Measurements from ENCODE around the gene NOTCH4.
A peak's percentile ranks its signal among the peaks of the same experiment; 100 is the strongest.

The NOTCH4 gene

DNA sequence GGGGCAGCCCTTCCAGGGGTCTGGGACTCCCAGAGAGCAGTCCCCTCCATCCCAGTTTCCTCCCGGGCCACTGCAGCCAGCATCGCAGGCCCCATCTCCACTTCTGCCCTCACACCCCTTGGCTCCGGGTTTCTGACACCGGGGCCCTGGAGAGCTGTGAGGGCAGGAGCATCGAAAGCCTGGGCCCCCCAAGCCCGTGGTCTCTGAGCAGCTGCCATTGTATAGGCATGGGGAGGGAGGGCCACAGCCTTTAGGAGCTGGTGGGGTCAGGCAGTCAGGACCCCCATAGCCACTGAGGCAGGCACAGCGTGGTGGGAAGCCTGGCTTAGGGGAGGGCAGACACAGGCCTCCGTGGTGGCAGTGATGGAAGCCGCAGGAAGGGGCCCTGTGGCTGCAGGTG is 21.7 kb downstream of the NOTCH4 start:
- CTCF ChIA-PET: no interaction called here
- no peak overlapping the region for H3K27ac ChIP-seq
- TF ChIP-seq, protein P1, sequence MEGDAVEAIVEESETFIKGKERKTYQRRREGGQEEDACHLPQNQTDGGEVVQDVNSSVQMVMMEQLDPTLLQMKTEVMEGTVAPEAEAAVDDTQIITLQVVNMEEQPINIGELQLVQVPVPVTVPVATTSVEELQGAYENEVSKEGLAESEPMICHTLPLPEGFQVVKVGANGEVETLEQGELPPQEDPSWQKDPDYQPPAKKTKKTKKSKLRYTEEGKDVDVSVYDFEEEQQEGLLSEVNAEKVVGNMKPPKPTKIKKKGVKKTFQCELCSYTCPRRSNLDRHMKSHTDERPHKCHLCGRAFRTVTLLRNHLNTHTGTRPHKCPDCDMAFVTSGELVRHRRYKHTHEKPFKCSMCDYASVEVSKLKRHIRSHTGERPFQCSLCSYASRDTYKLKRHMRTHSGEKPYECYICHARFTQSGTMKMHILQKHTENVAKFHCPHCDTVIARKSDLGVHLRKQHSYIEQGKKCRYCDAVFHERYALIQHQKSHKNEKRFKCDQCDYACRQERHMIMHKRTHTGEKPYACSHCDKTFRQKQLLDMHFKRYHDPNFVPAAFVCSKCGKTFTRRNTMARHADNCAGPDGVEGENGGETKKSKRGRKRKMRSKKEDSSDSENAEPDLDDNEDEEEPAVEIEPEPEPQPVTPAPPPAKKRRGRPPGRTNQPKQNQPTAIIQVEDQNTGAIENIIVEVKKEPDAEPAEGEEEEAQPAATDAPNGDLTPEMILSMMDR (conservative IDR thresholded peaks at IDR 0.05; ENCODE audit: low read depth): no peak
- POLR2A ChIA-PET (ENCODE audit: low non-redundant PET): no interaction called here
- DNase-seq (ENCODE audit: low spot score): no peak

DNA sequence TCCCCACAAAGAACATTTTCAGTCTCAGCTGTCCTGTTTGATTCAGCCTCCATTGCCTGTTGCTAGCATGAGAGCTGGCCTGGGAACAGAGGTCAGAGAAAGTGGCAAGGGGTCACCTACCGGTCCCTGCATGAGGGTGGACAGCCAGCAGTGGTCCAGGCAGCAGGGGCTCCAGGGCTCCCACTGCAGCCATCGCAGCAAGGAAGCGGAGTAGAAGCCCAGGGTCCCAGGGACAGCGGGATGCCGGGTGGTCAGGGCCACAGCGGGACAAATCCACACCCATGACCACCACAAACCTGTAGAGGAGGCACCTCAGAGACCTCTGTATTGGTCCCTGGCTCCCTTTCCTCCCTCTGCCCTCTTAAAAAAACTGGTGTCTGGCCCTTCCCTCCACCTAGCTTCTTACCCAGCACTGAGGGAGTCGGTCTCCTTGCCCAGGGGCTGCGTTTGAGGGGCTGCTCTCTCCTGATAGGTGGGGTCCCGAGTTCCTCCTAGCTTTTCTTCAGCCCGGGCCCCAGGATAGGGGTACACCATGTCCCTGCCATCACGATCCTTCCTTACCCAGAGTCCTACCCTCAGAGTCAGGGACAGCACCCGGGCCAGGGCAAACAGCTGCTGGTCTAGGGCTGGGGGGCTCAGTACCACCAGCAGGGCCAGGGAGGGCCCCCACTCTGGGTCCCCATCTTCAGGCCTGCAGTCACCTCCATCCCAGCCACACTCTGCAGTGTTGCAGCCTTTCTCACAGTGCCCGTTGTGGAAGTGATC is 23.0 kb downstream of the NOTCH4 start:
- no peak overlapping the region for H3K27ac ChIP-seq
- ChIA-PET POLR2A (ENCODE audit: low non-redundant PET) (no interaction called here), CTCF (interaction anchor here (0.6 kb wide), 1 partner anchor 108 kb away, joined by 4 read pairs; no protein-coding TSS in a partner anchor)
- TF ChIP-seq, protein P1 (conservative IDR thresholded peaks at IDR 0.05; ENCODE audit: low read depth): no peak
- DNase-seq (ENCODE audit: low spot score): no peak

DNA sequence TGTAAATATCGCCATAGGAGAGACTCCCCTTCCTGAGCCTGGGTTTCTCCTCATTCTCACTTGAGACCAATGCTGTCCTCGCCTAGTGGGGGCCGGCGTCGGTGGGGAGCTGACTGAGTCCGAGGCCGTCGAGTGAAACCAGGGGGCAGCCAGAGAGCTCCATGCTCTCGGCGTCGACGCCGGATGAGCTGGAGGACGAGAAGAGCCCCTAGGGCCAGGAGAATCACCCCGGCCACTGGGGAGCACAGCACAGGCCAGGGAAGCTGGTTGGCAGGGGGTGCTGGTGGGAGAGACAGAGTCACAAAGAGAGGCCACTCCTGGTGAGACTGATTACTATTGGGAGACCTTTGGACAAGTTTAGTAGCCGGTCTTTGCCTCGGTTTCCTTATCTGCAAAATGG is 25.0 kb downstream of the NOTCH4 start:
- no peak overlapping the region for H3K27ac ChIP-seq
- TF ChIP-seq, protein P1 (conservative IDR thresholded peaks at IDR 0.05; ENCODE audit: low read depth): no peak
- no peak for DNase-seq (ENCODE audit: low spot score)
- CTCF ChIA-PET: interaction anchor here (0.7 kb wide), 1 partner anchor 726 kb away, joined by 3 read pairs; no protein-coding TSS in a partner anchor
- POLR2A ChIA-PET (ENCODE audit: low non-redundant PET): no interaction called here

DNA sequence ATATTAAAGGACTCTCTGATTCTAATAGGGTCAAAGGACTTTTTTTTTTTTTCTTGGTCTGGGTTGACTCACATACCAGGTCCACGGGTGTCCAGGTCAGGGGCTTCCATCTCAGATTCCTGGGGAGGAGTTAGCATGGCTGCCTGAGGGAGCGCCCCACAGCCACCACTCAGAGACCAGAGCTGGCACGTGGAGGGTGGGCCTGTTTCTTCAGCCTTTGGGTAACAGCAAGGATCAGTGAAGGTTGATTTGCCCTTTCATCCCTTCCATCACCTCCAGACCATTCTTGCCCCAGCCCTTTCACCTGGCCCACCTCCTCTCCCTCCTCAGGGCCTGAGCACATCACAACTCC is 25.5 kb downstream of the NOTCH4 start:
- POLR2A ChIA-PET (ENCODE audit: low non-redundant PET): no interaction called here
- CTCF ChIA-PET: interaction anchor here (0.6 to 0.7 kb wide), 2 partner anchors 56 to 727 kb away, joined by 3 read pairs; no protein-coding TSS in a partner anchor

DNA sequence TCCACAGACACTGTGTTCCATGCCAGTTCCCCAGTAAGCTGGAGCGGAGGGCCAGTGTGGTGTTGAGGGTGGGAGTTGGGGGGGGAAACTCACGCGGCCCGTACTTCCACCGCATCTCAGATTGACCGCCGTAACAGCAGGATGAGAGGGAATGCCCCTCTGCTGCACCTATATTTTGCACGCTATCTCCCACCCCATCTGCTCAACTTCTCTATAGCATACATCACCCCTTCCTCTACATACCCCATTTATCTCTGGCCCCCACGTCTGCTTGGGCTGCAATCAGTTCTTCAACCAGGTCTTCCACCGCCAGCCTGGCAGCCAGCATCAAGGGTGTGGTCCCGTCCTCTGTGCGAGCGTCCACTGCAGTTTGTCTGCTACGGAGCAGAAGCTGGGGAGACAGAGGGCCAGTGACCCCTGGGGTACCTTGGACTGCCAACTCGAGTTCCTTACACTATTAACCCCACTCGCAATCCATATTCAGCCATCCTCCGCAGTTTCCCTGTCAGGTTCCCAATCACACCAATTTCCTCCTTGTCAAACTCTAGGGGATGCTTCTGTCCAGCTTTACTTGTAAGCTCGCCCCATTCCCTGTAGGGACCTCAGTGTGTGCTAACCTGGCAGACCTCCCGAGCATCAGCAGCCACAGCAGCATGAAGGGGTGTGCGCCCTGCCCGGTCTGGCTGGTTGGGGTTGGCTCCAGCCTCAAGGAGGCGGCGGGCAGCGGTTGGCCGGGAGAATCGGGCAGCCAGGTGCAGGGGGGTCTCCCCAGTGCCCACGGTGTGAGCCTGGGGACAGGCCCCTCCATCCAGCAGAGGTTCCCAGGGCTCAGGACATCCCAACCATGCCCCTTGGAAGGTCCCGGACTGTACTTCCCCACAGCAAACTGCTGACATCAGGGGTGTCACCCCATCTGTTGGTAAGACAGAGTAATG is 26.9 kb downstream of the NOTCH4 start:
- POLR2A ChIA-PET (ENCODE audit: low non-redundant PET): no interaction called here
- DNase-seq (ENCODE audit: low spot score): no peak
- CTCF ChIA-PET: interaction anchor here (0.7 kb wide), 1 partner anchor 167 kb away, joined by 4 read pairs; no protein-coding TSS in a partner anchor
- H3K27ac ChIP-seq: peak overlapping the region; percentile 95
- TF ChIP-seq, protein P1 (conservative IDR thresholded peaks at IDR 0.05; ENCODE audit: low read depth): no peak

More for the DNA sequence above, 25.5 kb downstream of the NOTCH4 start:
- peak overlapping the region; percentile 95; the same call in 1 of the 2 replicates for H3K27ac ChIP-seq
- no peak for DNase-seq (ENCODE audit: low spot score)
- TF ChIP-seq, protein P1 (conservative IDR thresholded peaks at IDR 0.05; ENCODE audit: low read depth): no peak

Measured in RWPE1 (cell line).